HUES64 (cell line): ENCODE data around the gene CFTR.

Experiments used
- H3K27ac ChIP-seq: 2 replicates; pipeline ENCODE4 v1.7.0; 2013; ENCODE audit warnings: low read depth, low read length, inconsistent platforms
- H3K27me3 ChIP-seq: 2 replicates; pipeline ENCODE4 v1.6.1; 2013; ENCODE audit warnings: mild to moderate bottlenecking, low read length; ENCODE audit not compliant: insufficient read depth
- H3K36me3 ChIP-seq: 2 replicates; pipeline ENCODE4 v1.6.1; 2013; ENCODE audit warnings: mild to moderate bottlenecking, low read length; ENCODE audit not compliant: insufficient read depth
- H3K4me1 ChIP-seq: 2 replicates; pipeline ENCODE4 v1.6.1; 2013; ENCODE audit warnings: mild to moderate bottlenecking, low read length, moderate library complexity; ENCODE audit not compliant: insufficient read depth
- H3K4me3 ChIP-seq: 2 replicates; pipeline ENCODE4 v1.5.1; 2013; ENCODE audit warnings: mild to moderate bottlenecking, low read length, moderate library complexity
- H3K9ac ChIP-seq: 2 replicates; pipeline ENCODE4 v1.6.1; 2013; ENCODE audit warnings: mild to moderate bottlenecking, low read depth, low read length
- H3K9me3 ChIP-seq: 2 replicates; pipeline ENCODE4 v1.6.1; 2013; ENCODE audit warnings: low read depth, low read length; ENCODE audit not compliant: insufficient read depth
- WGBS: fragments of 150-250, 120-280 bp; methylation state at CpG from one replicate; pipeline ENCODE4 v1.1.7; 2013; ENCODE audit warnings: missing lambda C conversion rate; 5-methylcytosine and 5-hydroxymethylcytosine counted together

Gene CFTR

DNA sequence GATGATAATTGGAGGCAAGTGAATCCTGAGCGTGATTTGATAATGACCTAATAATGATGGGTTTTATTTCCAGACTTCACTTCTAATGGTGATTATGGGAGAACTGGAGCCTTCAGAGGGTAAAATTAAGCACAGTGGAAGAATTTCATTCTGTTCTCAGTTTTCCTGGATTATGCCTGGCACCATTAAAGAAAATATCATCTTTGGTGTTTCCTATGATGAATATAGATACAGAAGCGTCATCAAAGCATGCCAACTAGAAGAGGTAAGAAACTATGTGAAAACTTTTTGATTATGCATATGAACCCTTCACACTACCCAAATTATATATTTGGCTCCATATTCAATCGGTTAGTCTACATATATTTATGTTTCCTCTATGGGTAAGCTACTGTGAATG lies 79.6 kb downstream of the CFTR start:
- Histone ChIP-seq H3K9ac (no peak overlapping the region), H3K4me1 (no peaks in the 10 kb centered on the region), H3K27ac (no peak overlapping the region), H3K9me3 (no peaks in the 10 kb centered on the region), H3K4me3 (no peak overlapping the region), H3K36me3 (no peaks in the 10 kb centered on the region), H3K27me3 (no peaks in the 10 kb centered on the region)
- WGBS = 91% methylated on average over 1 of the region's 3 CpGs

DNA sequence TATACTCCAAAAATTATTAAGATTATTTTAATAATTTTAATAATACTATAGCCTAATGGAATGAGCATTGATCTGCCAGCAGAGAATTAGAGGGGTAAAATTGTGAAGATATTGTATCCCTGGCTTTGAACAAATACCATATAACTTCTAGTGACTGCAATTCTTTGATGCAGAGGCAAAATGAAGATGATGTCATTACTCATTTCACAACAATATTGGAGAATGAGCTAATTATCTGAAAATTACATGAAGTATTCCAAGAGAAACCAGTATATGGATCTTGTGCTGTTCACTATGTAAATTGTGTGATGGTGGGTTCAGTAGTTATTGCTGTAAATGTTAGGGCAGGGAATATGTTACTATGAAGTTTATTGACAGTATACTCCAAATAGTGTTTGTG lies 80.2 kb downstream of the CFTR start:
- Histone ChIP-seq H3K27ac (no peak overlapping the region), H3K36me3 (no peaks in the 10 kb centered on the region), H3K9ac (no peak overlapping the region), H3K4me1 (no peaks in the 10 kb centered on the region), H3K27me3 (no peaks in the 10 kb centered on the region), H3K4me3 (no peak overlapping the region), H3K9me3 (no peaks in the 10 kb centered on the region)

DNA sequence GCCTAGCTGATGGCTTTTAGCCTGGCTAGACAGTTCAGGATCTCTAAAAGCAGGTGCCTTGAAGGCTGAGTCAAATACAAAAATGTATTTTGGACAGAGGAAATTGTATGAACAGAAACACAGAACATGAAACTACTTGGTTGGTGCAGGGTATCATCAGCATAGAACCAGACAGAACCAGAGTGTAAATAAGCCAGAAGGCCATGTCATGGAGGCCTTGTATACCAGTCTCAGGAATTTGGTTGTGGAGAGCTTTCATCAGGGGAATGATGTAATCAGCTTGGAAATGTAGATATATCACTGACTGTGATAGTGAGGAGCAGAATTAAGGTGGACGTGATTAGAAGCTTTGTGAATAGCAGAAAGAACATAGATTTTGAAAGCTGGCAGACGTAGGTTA lies 82.9 kb downstream of the CFTR start:
- Histone ChIP-seq H3K27me3 (no peaks in the 10 kb centered on the region), H3K9ac (no peak overlapping the region), H3K9me3 (no peaks in the 10 kb centered on the region), H3K36me3 (no peaks in the 10 kb centered on the region), H3K4me1 (no peaks in the 10 kb centered on the region), H3K27ac (no peak overlapping the region), H3K4me3 (no peak overlapping the region)
- 90% methylated on average over 2 of the region's 2 CpGs for whole genome bisulfite sequencing

DNA sequence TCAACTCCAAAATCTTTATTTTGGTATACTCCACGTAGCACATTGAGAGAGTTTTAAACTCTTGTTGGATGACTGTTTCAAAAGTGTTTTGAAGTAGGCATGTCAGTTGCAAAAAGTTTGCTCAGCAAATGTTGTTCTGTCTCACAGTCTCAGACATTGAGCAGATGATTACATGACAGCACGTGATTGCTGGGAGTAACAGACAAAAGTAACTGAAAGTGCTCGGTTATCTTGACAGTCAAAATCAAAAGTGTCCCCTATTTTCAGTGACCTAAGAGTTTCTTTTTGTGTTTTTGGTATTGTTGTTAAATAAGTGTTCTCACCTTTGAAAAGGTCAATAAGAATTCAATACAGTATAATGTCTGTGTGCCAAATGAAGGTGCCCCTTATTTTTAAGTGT lies 84.3 kb downstream of the CFTR start:
- 96% methylated on average over 3 of the region's 3 CpGs for WGBS
- H3K27me3 ChIP-seq = no peaks in the 10 kb centered on the region

DNA sequence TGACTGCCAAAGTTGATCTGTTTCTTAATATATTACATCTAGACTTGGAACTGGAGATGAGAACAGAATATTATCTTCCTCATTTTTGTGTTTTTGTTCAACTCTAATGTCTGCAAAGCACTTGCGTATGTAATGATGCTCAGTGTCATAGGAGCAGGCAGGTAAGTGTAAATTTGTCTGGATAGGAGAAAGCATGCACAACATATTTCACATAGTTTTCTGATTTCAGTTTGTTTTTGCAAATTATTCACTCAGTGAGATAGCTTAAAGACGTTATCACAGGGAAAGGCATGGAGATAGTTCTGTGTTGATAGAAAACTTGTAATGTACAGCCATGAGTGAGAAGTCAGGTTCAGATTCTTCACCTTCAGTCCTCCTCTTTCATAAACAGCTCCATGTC lies 84.8 kb downstream of the CFTR start:
- H3K27ac ChIP-seq = no peak overlapping the region
- no peak overlapping the region for H3K9ac ChIP-seq
- no peaks in the 10 kb centered on the region for H3K36me3 ChIP-seq
- no peaks in the 10 kb centered on the region for H3K9me3 ChIP-seq
- no peaks in the 10 kb centered on the region for H3K27me3 ChIP-seq
- H3K4me1 ChIP-seq = no peaks in the 10 kb centered on the region
- H3K4me3 ChIP-seq = no peak overlapping the region
- 80% methylated on average over 1 of the region's 2 CpGs for WGBS

More for the DNA sequence above, 84.3 kb downstream of the CFTR start:
- no peak overlapping the region for H3K4me3 ChIP-seq
- no peaks in the 10 kb centered on the region for H3K36me3 ChIP-seq
- H3K9ac ChIP-seq = no peak overlapping the region
- H3K27ac ChIP-seq = no peak overlapping the region
- no peaks in the 10 kb centered on the region for H3K9me3 ChIP-seq
- no peaks in the 10 kb centered on the region for H3K4me1 ChIP-seq

DNA sequence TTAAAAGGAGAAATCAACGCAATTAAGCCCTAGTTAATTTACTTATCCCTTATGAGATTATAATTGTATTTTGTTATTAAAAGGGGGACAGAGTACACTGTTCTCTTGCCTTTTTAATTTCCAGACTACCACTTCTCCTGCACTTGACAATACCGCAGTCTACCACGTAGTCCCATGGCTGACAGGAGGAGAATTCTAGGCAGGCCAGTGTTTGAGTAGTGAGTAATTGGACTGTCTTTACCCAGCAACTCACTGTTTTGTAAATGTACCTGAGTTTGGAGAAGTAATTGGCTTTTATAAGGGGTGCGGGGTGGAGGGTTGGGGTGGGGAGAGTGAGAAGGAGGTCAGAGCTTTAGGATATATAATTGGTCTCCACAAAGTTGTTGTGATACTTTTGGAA lies 85.4 kb downstream of the CFTR start:
- no peak overlapping the region for H3K4me3 ChIP-seq
- H3K27me3 ChIP-seq = no peaks in the 10 kb centered on the region
- no peaks in the 10 kb centered on the region for H3K36me3 ChIP-seq
- no peak overlapping the region for H3K9ac ChIP-seq
- H3K27ac ChIP-seq = no peak overlapping the region
- no peaks in the 10 kb centered on the region for H3K9me3 ChIP-seq
- no peaks in the 10 kb centered on the region for H3K4me1 ChIP-seq
- WGBS = 89% methylated on average over 3 of the region's 4 CpGs

DNA sequence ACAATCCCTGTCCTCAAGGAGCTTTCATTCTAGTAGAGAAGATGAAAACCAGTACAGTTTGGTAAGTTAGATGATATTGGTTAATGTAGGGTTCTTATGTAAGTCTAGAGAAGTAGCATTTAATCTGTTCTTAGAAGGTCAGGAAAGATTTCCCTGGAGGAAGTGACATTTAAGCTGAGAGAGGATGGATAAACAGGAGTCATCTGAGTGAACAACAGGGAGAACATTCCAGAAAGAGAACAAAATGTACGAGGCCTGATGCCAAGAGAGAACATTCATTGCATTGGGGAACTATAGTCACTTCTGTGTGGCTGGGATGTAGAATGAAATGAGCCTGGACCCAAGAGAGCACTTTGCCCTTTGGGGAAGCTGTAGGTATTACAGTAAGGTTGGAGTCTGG lies 88.0 kb downstream of the CFTR start:
- H3K27me3 ChIP-seq = no peaks in the 10 kb centered on the region
- no peak overlapping the region for H3K27ac ChIP-seq
- no peak overlapping the region for H3K4me3 ChIP-seq
- no peak overlapping the region for H3K9ac ChIP-seq
- 94% methylated on average over 1 of the region's 1 CpG for WGBS
- no peaks in the 10 kb centered on the region for H3K4me1 ChIP-seq
- H3K36me3 ChIP-seq = no peaks in the 10 kb centered on the region
- H3K9me3 ChIP-seq = no peaks in the 10 kb centered on the region

DNA sequence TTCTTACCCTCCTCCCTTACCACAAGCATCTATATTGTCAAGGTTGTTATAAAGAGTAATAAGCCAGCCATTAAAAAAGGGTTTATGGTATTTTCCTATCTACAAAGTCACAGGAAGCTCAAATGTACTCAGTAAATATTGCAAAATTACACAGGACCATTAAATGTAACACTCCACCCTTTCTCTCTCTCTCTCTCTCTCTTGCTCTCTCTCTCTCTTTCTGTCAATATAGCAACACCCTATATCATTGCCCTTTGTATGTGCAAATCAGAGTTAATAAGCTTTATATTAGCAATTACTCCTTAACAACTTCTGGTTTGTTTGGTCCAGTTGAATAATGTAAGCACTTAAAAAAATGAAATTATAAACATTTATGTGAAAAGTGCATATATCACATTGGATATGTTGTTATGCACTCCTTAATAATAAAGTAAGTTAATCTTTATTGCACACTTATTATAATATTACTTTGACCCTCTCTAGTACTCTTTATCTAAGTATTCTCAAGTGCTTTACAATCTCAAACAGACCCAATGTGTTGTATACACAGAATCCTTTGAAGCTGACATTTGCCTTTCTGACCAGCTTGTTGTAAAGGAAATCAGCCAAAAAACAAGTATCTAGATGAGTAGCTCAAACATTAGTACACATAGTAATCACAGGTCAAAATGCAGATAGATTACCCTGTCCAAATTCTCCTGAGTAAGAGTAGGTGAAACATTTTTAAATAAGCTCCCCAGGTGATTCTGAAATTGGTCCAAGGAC lies 93.2 kb downstream of the CFTR start:
- no peak overlapping the region for H3K9ac ChIP-seq
- H3K9me3 ChIP-seq = no peaks in the 10 kb centered on the region
- H3K27ac ChIP-seq = no peak overlapping the region
- H3K4me3 ChIP-seq = no peak overlapping the region
- H3K36me3 ChIP-seq = no peaks in the 10 kb centered on the region
- H3K4me1 ChIP-seq = no peaks in the 10 kb centered on the region
- H3K27me3 ChIP-seq = no peaks in the 10 kb centered on the region

DNA sequence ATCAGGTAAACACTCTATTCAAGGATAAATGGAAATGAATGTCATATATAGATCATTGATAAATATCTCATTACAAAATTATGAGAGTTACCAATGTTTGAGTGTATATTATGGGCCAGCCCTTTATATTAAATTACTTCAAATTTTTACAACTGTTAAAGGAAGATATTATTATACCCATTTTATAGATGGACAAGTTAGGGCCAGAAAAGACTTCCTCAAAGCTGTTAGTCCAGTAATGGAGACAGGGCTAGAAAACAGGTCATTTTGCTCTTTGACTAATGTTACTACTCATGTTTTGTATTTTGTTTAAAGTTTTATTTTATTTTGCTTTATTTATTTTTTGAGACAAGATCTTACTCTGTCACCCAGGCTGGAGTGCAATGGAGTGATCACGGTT lies 101.6 kb downstream of the CFTR start:
- H3K4me3 ChIP-seq = no peak overlapping the region
- no peak overlapping the region for H3K27ac ChIP-seq
- WGBS = 94% methylated on average over 1 of the region's 1 CpG
- 0 out of 2 replicates have a peak, but pooled peaks cover 2% of the 10 kb centered on the region for H3K4me1 ChIP-seq
- H3K27me3 ChIP-seq = no peaks in the 10 kb centered on the region
- no peaks in the 10 kb centered on the region for H3K9me3 ChIP-seq
- H3K36me3 ChIP-seq = no peaks in the 10 kb centered on the region
- H3K9ac ChIP-seq = no peak overlapping the region

DNA sequence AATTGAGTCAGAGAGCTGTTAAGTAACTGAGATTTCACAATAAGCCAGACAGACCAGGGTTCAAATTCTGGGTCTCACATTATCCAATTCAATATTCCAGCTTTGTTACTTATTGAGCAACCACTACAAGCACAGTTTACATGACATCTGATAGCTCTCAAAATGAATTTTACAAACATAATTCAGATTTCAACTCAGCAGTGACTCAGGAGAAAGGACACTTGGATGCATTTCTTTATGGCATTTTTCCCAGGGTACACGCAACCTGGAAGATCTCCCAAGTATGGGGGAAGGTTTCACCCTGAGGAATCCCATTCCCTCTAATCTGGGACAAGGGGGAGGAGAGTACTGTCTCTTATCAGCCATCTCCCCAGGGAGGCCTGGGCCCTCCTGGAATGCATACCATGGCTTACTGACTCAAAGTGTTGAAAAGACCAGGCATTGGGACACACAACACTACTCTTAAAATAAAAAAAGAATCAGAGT lies 102.4 kb downstream of the CFTR start:
- no peaks in the 10 kb centered on the region for H3K36me3 ChIP-seq
- H3K4me3 ChIP-seq = no peak overlapping the region
- H3K27me3 ChIP-seq = no peaks in the 10 kb centered on the region
- H3K4me1 ChIP-seq = peaks cover 8% of the 10 kb centered on the region
- H3K9ac ChIP-seq = no peak overlapping the region
- H3K27ac ChIP-seq = peak overlapping the region; percentile 33; the same call in 1 of the 2 replicates
- WGBS = no CpG with 5 or more reads among the region's 1 CpG
- H3K9me3 ChIP-seq = no peaks in the 10 kb centered on the region

DNA sequence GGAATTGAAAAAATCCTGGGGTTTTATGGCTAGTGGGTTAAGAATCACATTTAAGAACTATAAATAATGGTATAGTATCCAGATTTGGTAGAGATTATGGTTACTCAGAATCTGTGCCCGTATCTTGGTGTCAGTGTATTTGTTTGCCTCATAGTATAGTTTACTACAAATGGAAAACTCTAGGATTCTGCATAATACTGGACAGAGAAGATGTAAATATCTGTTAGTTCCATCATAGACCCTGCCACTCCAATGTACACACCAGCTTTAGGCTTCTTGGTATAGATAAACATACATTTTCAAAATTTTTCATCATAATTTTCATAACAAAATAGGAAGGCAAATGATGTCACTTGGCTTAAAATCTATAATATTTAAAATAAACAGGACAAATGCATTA lies 108.1 kb downstream of the CFTR start:
- Histone ChIP-seq H3K27me3 (no peaks in the 10 kb centered on the region), H3K9ac (no peak overlapping the region), H3K27ac (no peak overlapping the region), H3K36me3 (no peaks in the 10 kb centered on the region), H3K4me1 (peaks cover 8% of the 10 kb centered on the region), H3K4me3 (no peak overlapping the region), H3K9me3 (no peaks in the 10 kb centered on the region)
- WGBS = 100% methylated on average over 1 of the region's 1 CpG

DNA sequence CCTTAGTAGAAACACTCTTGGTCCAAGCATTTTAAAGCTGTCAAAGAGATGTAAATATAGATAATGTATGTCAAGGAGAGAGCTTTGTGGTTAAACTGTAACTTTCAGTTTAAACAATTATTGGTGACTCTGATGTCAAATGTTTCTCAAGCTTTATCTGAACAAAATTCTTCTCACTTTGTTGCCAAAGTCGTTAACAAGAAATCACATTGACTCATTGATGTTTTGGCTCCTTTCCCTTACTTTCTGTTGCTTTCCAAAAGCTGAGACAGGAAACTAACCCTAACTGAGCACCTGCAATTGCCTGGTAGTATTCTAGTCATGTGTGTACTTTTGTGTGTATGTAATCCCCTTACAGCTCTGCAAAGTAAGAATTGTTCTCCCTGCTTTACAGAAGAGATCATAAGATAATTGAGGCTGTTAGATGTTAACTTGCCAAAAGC lies 108.5 kb downstream of the CFTR start:
- no peak overlapping the region for H3K9ac ChIP-seq
- WGBS = 81% methylated on average over 1 of the region's 1 CpG

More for the DNA sequence above, 108.5 kb downstream of the CFTR start:
- H3K4me1 ChIP-seq = peaks cover 8% of the 10 kb centered on the region
- no peaks in the 10 kb centered on the region for H3K9me3 ChIP-seq
- H3K4me3 ChIP-seq = no peak overlapping the region
- H3K27me3 ChIP-seq = no peaks in the 10 kb centered on the region
- H3K27ac ChIP-seq = no peak overlapping the region
- H3K36me3 ChIP-seq = no peaks in the 10 kb centered on the region
